H54 (cell line): Measurements from ENCODE around the gene CTBS.
"Not testable (repeated sequence)": the region's sequence is repeated elsewhere in the genome, so short reads cannot be mapped to it uniquely, and the experiment has no call there.

Experiments
- DNase-seq: peaks from one replicate; pipeline ENCODE4 v3.0.0; 2011; ENCODE audit warnings: low spot score, mixed read lengths; ENCODE audit not compliant: insufficient read length
- FAIRE-seq: peaks from 3 replicates; lab custom pipeline; 2011; peaks lifted over from hg19 to GRCh38; lab: Jason Lieb, UNC
- POLR2A ChIP-seq: IDR thresholded peaks from 2 replicates; pipeline ENCODE4 v1.6.1; 2011; ENCODE audit warnings: low read depth, mild to moderate bottlenecking, low read length

Gene CTBS

GRCh38 chr1:84570436-84571149, 3.6 kb downstream of the CTBS start:
- DNase-seq (no peak), FAIRE-seq (no peak)
- TF ChIP-seq POLR2A = no peak

- TF ChIP-seq POLR2A = no peak
- FAIRE-seq (no peak), DNase-seq (no peak)
Observed at GRCh38 chr1:84569216-84569615, 5.0 kb downstream of the CTBS start.

- FAIRE-seq = no peak
- no peak for TF ChIP-seq POLR2A
- no peak for DNase-seq
Observed at GRCh38 chr1:84550826-84551225, 23.4 kb downstream of the CTBS start.

GRCh38 chr1:84541679-84542078, 32.6 kb downstream of the CTBS start:
- FAIRE-seq (no peak), DNase-seq (no peak)
- no peak for TF ChIP-seq POLR2A

GRCh38 chr1:84540759-84541158, 33.5 kb downstream of the CTBS start:
- FAIRE-seq (no peak), DNase-seq (no peak)
- no peak for TF ChIP-seq POLR2A

- FAIRE-seq = no peak
- DNase-seq = no peak
- no peak for TF ChIP-seq POLR2A
Observed at GRCh38 chr1:84539972-84540371, 34.3 kb downstream of the CTBS start.

GRCh38 chr1:84538599-84538998, 35.6 kb downstream of the CTBS start:
- FAIRE-seq = no peak
- no peak for DNase-seq
- TF ChIP-seq POLR2A = no peak

GRCh38 chr1:84525779-84526178, 48.5 kb downstream of the CTBS start:
- no peak for TF ChIP-seq POLR2A
- DNase-seq (no peak), FAIRE-seq (no peak)

GRCh38 chr1:84524590-84524989, 49.6 kb downstream of the CTBS start:
- no peak for DNase-seq
- TF ChIP-seq POLR2A = no peak
- FAIRE-seq = no peak

- peak; percentile 80 for FAIRE-seq
- no peak for TF ChIP-seq POLR2A
- no peak for DNase-seq
Observed at GRCh38 chr1:84510668-84511067, 63.6 kb downstream of the CTBS start.

- no peak for TF ChIP-seq POLR2A
- DNase-seq = no peak
- no peak for FAIRE-seq
Observed at GRCh38 chr1:84510165-84510564, 64.1 kb downstream of the CTBS start.

- DNase-seq = no peak
- no peak for TF ChIP-seq POLR2A
- no peak for FAIRE-seq
Observed at GRCh38 chr1:84509029-84509428, 65.2 kb downstream of the CTBS start.

GRCh38 chr1:84508510-84508909, 65.7 kb downstream of the CTBS start:
- no peak for TF ChIP-seq POLR2A
- no peak for FAIRE-seq
- DNase-seq = no peak

- not testable (repeated sequence) for FAIRE-seq, DNase-seq
Observed at GRCh38 chr1:84507887-84508286, 66.4 kb downstream of the CTBS start.

- 0 out of 2 replicates have a peak, but pooled peaks have one; percentile 3 for TF ChIP-seq POLR2A
- no peak for DNase-seq
- FAIRE-seq = no peak
Observed at GRCh38 chr1:84506729-84507453, 67.3 kb downstream of the CTBS start.
